ENCODE data around the gene ELL. TPM values are rescaled to one million over a fixed set of nuclear protein-coding genes. Genes with fewer than 3 reads are reported as not detected.

The ELL gene
- total RNA-seq, 4 donors from 2014 or later, result 5.9 to 12.8 (median 9.9) TPM

DNA sequence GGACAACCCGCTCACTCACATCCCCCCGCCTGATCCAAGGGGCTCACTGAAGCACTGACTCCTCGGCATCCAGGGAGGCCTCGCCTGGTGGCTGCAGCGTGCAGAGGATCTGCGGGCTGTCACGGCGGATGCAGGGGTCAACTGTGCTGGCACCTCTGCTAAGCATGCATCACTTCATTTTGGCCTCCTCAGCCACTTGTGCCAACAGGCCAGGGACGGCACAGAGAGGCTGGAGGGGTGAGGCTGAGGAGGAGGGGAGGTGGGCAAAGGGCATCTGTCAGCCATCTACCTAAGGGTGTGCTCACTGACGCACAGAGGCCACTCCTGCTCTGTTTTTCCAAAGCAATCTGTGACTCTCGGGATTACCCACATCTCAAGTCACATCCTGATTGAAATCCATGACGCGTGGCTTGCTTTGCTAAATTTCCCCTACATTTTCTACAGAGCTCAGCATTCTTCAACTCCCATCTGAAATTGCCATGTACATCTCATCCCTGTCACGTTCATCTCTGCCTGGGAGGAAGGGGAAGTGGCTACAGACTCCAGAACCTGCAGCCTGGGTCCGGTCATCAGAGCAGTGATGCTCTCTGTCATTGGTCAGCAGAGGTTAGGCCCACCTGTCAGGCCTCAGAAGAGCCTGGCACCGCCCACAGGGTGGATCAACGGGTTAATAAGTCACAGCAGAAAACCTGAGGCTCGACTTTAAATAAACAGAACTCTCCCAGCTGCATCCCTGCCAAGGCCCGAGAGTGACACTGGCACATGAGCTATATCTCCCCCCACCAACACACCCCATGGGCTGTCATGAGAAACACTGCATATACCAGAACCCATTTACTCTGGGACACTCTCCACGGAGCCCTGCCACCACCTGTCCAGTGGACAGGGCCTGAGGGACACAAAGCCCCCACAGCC lies 17.6 kb downstream of the ELL start:
- peak overlapping the region in 3 of 4 donors; percentile 10 to 74 (median 62) for H3K27ac ChIP-seq
- WGBS, 2 donors, result 70 to 76% methylated on average over 6 to 13 of the region's 20 CpGs
- intact Hi-C loops (cut with DNase I), result no loop called here
- no peak for DNase-seq
- TF ChIP-seq, protein P1, sequence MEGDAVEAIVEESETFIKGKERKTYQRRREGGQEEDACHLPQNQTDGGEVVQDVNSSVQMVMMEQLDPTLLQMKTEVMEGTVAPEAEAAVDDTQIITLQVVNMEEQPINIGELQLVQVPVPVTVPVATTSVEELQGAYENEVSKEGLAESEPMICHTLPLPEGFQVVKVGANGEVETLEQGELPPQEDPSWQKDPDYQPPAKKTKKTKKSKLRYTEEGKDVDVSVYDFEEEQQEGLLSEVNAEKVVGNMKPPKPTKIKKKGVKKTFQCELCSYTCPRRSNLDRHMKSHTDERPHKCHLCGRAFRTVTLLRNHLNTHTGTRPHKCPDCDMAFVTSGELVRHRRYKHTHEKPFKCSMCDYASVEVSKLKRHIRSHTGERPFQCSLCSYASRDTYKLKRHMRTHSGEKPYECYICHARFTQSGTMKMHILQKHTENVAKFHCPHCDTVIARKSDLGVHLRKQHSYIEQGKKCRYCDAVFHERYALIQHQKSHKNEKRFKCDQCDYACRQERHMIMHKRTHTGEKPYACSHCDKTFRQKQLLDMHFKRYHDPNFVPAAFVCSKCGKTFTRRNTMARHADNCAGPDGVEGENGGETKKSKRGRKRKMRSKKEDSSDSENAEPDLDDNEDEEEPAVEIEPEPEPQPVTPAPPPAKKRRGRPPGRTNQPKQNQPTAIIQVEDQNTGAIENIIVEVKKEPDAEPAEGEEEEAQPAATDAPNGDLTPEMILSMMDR (IDR thresholded peaks at IDR 0.05), result no peak
- TF ChIP-seq POLR2A (IDR thresholded peaks at IDR 0.05), result no peak
- no peaks in the 10 kb centered on the region for H3K9me3 ChIP-seq
- no peaks in the 10 kb centered on the region for H3K36me3 ChIP-seq
- peaks cover 82 to 100% (median 99%) of the 10 kb centered on the region in 3 donors for H3K4me1 ChIP-seq
- no peak overlapping the region for H3K4me3 ChIP-seq
- H3K27me3 ChIP-seq, result no peaks in the 10 kb centered on the region

DNA sequence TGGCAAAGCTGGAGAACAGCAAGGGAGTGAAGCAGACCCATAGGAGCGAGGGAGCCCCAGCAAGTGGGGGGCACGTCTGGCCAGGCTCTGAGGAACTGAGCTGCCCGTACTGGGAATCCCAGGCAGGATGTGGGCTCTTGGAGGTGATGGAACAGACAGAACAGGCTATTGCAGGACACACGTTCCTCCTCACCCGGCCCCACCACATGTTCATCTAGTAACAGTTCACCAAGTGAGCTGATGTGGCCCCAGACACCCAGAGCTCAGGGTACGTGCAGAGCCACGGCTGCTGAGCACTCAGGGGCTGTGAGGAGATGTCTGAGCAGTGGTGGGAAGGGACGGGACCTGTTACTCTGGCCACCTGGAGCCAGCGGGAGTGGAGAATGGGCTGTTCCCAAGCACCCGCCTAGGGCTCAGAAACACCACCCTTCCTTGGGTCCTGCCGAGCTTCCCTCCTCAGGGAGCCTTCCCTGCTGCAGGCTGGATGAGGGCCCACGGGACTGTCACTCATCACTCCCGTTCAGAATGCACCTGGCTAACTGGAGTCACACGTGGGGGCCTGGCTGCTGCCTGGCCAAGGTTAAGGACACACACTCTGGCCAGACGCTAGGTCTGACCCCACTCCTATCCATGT lies 18.4 kb downstream of the ELL start:
- Histone ChIP-seq H3K27me3 (no peaks in the 10 kb centered on the region), H3K36me3 (no peaks in the 10 kb centered on the region), H3K9me3 (no peaks in the 10 kb centered on the region), H3K4me3 (no peak overlapping the region), H3K4me1 (peaks cover 83 to 100% (median 99%) of the 10 kb centered on the region in 3 donors), H3K27ac (peak overlapping the region in 2 of 4 donors; percentile 62 to 74)
- intact Hi-C loops (cut with DNase I), result no loop called here
- DNase-seq, result no peak
- TF ChIP-seq POLR2A (IDR thresholded peaks at IDR 0.05), result no peak
- TF ChIP-seq, protein P1 (IDR thresholded peaks at IDR 0.05), result no peak
- 73 to 77% methylated on average over 6 to 9 of the region's 15 CpGs for whole genome bisulfite sequencing, 2 donors

DNA sequence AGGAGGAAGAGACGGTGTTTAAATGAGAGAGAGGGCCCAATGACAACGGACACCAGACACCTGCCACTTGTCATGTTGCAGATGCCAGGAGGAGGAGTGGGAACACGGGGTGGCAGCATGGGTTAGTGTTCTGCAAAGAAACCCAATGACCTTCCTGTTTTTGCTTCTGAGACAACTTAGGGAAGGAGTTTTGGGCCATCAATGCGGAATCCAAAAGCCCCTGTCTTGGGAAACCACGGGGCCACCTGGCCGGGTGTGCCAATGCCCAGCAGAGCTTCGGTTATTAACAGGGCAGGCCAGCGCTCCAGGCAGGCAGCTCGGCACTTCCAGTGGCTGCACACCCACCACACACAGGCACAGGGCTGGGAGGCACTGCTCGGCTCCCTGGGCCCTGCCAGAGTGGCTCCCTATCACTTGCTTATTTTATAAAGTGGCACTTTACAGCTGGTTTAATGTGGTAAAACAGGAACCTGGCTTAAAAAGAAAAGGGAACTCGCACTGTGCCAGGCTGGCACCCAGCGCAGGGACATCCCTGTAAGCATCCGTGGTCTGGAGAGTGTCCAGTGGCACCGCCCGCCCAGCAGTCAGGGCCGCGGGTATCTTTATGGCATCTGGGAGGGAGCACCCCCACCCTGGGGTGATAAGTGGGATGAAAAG lies 19.1 kb downstream of the ELL start:
- Histone ChIP-seq H3K27ac (peak overlapping the region in 3 of 4 donors; percentile 53 to 74 (median 62)), H3K36me3 (no peaks in the 10 kb centered on the region), H3K27me3 (no peaks in the 10 kb centered on the region), H3K4me1 (peaks cover 83 to 100% (median 100%) of the 10 kb centered on the region in 3 donors), H3K4me3 (no peak overlapping the region), H3K9me3 (no peaks in the 10 kb centered on the region)
- WGBS, 2 donors, result 41 to 51% methylated on average over 10 to 14 of the region's 17 CpGs
- TF ChIP-seq, protein P1 (IDR thresholded peaks at IDR 0.05), result no peak
- no peak for TF ChIP-seq POLR2A (IDR thresholded peaks at IDR 0.05)
- intact Hi-C loops (cut with DNase I), result no loop called here
- no peak for DNase-seq

DNA sequence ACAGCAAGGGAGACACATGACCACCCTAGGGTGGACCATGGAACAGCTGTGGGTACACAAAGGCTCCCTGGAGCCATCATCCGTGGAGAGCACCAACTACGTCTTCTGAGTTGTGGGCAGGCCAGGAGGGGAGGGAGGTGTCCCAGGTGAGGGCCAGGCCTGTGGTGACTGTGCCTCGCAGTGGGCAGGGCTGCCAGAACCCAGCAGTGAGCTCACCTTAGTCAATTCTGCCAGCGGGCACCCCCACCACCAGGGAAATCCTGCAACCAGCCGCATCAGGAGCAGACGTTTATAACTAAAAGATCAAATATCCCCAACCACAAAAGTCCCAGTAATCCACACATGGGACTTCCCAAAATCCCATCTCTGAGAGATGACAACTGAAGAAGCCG lies 19.6 kb downstream of the ELL start:
- intact Hi-C loops (cut with DNase I), result no loop called here
- Histone ChIP-seq H3K27ac (peak overlapping the region in 3 of 4 donors; percentile 53 to 74 (median 62)), H3K9me3 (no peaks in the 10 kb centered on the region), H3K36me3 (no peaks in the 10 kb centered on the region), H3K4me3 (no peak overlapping the region), H3K4me1 (peaks cover 77 to 100% (median 99%) of the 10 kb centered on the region in 3 donors), H3K27me3 (no peaks in the 10 kb centered on the region)
- 52 to 64% methylated on average over 4 of the region's 7 CpGs for WGBS, 2 donors
- no peak for DNase-seq
- TF ChIP-seq POLR2A (IDR thresholded peaks at IDR 0.05), result no peak
- TF ChIP-seq, protein P1 (IDR thresholded peaks at IDR 0.05), result no peak

Data from esophagus squamous epithelium (tissue), 5 donors.